Gastrocnemius medialis (tissue), 4 donors: ENCODE data around the gene SLC35E1.

ENCODE experiments used
- POLR2A ChIP-seq, 2 donors: fragments of 450-650 bp; IDR thresholded peaks; one replicate each; pipeline ENCODE4 v1.6.1; 2017; ENCODE audit warnings: antibody characterized with exemption in 2 of 2, mild to moderate bottlenecking in 2 of 2, moderate library complexity in 2 of 2
- TF ChIP-seq, protein P1 (sequence below), 5 experiments: fragments of 450-650 bp in 3 of 5; fragments of 200-600 bp in 2 of 5; sonication (generic) in 2 of 5; IDR thresholded peaks in 4 of 5; conservative IDR thresholded peaks in 1 of 5; 1 replicate in 4 of 5; 2 replicates in 1 of 5; pipeline ENCODE4 v1.5.1; 2016 to 2019; ENCODE audit warnings: antibody characterized with exemption in 5 of 5, mild to moderate bottlenecking in 3 of 5, moderate library complexity in 3 of 5

DNA sequence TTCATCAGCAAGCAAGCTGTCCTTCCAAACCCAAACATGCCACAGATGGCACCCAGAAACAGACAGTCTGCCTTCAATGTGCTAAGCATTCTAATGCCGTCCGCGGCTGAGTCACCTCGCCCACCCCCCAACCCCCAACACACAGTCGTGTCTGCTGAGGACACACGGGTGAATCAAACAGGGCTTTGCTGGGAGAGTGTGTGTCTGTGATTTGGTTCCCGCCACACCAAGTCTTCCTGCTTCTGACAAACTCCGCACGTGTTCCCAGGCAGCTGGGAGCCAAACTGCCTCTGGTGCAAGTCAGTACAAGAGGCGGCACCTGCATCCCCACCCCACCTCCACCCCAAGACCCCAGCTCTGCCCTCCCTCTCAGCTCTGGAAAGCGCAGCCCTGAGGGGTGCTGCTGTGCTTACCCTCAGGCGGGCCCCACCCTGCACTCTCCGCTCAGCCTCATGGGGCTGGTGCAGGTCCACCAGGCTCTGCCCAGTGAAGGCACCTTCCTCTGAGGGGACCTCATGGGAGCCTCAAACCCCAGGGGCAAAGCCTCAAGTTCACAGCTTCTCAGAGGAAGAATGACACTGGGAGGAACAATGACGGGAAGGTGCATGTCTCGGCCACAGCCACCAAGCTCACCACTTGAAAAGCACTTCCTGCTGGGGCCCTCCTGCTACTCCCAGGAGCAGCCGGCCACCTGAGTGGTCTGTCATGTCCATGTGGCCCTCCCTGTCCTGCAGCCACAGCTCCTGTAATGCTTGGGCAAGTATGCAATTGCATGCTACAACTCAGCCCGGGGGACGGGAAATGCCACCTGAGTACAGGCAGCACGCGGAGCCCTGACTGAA is 15.0 kb upstream of the SLC35E1 start:
- TF ChIP-seq, protein P1, sequence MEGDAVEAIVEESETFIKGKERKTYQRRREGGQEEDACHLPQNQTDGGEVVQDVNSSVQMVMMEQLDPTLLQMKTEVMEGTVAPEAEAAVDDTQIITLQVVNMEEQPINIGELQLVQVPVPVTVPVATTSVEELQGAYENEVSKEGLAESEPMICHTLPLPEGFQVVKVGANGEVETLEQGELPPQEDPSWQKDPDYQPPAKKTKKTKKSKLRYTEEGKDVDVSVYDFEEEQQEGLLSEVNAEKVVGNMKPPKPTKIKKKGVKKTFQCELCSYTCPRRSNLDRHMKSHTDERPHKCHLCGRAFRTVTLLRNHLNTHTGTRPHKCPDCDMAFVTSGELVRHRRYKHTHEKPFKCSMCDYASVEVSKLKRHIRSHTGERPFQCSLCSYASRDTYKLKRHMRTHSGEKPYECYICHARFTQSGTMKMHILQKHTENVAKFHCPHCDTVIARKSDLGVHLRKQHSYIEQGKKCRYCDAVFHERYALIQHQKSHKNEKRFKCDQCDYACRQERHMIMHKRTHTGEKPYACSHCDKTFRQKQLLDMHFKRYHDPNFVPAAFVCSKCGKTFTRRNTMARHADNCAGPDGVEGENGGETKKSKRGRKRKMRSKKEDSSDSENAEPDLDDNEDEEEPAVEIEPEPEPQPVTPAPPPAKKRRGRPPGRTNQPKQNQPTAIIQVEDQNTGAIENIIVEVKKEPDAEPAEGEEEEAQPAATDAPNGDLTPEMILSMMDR (IDR thresholded peaks at IDR 0.05 in 4 of 5, conservative IDR thresholded peaks at IDR 0.05 in 1 of 5), result no peak
- no peak for TF ChIP-seq POLR2A (IDR thresholded peaks at IDR 0.05)
